ENCODE data around the gene DYNC2H1.

- no peak for TF ChIP-seq CTCF (conservative IDR thresholded peaks at IDR 0.05)
- TF ChIP-seq ZFX (IDR thresholded peaks at IDR 0.05) = no peak
These were observed 144.9 kb downstream of the DYNC2H1 start for GRCh38 chr11:103254123-103254522.

Measured in C4-2B (cell line).